GM18507 (cell line): ENCODE data around the gene GJB3.

Source experiments
- DNase-seq: peaks from one replicate; pipeline ENCODE4 v3.0.0; 2011; ENCODE audit warnings: low read depth; ENCODE audit not compliant: insufficient read length; ENCODE audit errors: extremely low spot score
- FAIRE-seq: peaks from 2 replicates; lab custom pipeline; 2011; peaks lifted over from hg19 to GRCh38; lab: Jason Lieb, UNC

GJB3 gene

DNA sequence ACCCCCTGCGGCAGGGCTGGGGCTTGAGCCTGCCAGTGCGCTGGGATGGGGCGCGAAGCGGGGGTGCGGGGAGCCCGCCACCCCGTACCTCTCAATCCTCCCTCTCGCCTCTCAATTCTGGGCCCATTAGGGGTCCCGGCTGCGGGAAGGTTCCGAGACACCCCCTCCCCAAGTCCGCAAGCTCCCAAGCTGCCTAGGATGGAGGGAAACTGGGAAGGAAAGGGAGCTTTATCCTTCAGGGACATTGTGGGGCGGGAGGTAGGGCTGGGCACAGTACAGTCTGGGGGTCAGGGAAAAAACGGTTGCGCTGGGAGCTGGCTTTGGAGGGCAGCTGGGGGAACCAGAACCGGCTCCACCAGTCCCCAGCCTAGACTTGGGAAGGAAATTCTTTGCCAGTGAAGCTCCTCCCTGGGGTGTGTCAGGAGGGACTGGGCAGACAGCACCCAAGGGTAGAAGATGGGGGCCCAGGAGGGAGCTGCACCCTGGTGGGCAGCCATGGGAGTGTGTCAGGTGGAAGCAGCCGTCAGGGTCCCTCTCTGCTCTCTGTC, 904 bp downstream of the GJB3 start:
- no peak for DNase-seq
- FAIRE-seq = no peak

DNA sequence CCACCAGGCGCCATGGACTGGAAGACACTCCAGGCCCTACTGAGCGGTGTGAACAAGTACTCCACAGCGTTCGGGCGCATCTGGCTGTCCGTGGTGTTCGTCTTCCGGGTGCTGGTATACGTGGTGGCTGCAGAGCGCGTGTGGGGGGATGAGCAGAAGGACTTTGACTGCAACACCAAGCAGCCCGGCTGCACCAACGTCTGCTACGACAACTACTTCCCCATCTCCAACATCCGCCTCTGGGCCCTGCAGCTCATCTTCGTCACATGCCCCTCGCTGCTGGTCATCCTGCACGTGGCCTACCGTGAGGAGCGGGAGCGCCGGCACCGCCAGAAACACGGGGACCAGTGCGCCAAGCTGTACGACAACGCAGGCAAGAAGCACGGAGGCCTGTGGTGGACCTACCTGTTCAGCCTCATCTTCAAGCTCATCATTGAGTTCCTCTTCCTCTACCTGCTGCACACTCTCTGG, 3.8 kb downstream of the GJB3 start:
- FAIRE-seq (no peak), DNase-seq (no peak)

DNA sequence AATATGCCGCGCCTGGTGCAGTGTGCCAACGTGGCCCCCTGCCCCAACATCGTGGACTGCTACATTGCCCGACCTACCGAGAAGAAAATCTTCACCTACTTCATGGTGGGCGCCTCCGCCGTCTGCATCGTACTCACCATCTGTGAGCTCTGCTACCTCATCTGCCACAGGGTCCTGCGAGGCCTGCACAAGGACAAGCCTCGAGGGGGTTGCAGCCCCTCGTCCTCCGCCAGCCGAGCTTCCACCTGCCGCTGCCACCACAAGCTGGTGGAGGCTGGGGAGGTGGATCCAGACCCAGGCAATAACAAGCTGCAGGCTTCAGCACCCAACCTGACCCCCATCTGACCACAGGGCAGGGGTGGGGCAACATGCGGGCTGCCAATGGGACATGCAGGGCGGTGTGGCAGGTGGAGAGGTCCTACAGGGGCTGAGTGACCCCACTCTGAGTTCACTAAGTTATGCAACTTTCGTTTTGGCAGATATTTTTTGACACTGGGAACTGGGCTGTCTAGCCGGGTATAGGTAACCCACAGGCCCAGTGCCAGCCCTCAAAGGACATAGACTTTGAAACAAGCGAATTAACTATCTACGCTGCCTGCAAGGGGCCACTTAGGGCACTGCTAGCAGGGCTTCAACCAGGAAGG, 4.3 kb downstream of the GJB3 start:
- DNase-seq = no peak
- no peak for FAIRE-seq

DNA sequence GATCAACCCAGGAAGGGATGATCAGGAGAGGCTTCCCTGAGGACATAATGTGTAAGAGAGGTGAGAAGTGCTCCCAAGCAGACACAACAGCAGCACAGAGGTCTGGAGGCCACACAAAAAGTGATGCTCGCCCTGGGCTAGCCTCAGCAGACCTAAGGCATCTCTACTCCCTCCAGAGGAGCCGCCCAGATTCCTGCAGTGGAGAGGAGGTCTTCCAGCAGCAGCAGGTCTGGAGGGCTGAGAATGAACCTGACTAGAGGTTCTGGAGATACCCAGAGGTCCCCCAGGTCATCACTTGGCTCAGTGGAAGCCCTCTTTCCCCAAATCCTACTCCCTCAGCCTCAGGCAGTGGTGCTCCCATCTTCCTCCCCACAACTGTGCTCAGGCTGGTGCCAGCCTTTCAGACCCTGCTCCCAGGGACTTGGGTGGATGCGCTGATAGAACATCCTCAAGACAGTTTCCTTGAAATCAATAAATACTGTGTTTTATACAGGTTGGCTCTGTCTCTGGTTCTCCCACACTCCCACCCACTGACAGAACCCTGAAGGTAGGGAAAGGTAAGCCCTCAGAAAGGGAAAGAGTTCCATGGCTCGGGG, 5.0 kb downstream of the GJB3 start:
- DNase-seq (no peak), FAIRE-seq (no peak)

GRCh38 chr1:34786521-34787325, 5.7 kb downstream of the GJB3 start:
- FAIRE-seq (peak; percentile 79), DNase-seq (peak; percentile 55)

GRCh38 chr1:34787461-34788420, 6.7 kb downstream of the GJB3 start:
- DNase-seq (no peak), FAIRE-seq (peak; percentile 54)

DNA sequence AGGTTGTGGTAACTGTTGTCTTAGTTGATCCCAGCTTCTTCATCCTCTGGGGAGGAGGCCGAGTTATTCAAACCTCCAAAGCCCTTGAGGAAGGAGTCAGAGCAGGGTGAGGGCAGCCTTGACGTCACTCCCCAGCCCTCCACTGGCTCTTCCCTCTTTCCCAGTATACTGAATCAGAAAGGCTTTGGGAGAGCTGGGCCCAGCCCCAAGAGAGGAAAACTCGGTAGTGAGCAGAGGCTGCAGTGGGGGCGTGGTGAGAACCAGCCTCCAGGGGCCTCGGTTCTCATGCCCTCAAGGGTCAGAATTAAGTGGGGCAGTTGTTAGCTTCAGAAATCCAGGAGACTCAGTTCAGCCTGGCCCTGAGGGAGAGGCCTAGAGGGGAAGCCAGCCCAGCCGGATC, 10.0 kb downstream of the GJB3 start:
- FAIRE-seq (no peak), DNase-seq (no peak)

GRCh38 chr1:34792424-34792823, 11.4 kb downstream of the GJB3 start:
- no peak for DNase-seq

DNA sequence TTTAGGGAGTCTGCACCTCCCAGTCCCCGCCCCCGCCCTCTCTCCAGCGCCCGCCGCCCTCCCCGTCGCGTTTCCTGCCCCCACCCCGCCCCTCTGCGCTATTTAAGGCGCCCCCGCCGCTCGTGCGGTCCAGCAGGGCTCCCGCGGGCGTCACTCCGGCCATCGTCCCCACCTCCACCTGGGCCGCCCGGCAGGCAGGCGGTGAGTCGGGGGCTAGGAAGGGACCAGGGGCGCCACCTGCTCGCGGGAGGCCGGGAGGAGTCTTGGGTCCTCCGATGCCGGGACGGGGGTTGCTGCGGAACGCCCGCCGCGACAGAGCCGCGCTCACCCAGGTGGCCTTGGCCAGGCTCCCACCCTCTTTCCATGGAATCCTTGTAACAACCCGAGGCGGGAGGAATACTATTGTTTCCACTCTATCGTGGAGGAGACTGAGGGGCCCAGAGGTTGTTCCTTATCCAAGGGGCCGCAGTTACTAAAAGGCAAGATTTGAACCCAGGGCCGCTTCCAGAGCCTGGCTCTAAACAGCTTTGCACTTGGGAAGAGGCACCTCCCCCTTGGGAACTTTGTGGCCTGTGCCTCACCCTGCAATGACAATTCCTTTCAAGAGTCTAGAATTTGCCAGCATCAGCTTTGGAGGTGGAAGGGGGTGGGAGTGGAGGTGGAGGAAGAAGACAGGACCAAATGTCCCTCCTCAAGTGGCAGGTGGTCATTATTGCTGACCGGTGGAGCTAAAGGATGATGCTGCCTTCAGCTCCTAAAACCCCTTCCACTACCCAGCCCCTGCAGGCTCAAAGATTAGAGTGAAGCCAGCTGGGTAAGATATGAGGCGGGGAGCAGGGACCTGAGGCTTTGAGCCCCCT, 12.1 kb downstream of the GJB3 start, which contains the start of gene GJA4:
TSS of gene GJA4 (plus strand) at position 132 of the 860 bp plus-strand sequence. CDS start 1,215 bp downstream, outside the sequence.
- no peak for FAIRE-seq
- no peak for DNase-seq

More at GRCh38 chr1:34792424-34792823, 11.4 kb downstream of the GJB3 start:
- FAIRE-seq = no peak

DNA sequence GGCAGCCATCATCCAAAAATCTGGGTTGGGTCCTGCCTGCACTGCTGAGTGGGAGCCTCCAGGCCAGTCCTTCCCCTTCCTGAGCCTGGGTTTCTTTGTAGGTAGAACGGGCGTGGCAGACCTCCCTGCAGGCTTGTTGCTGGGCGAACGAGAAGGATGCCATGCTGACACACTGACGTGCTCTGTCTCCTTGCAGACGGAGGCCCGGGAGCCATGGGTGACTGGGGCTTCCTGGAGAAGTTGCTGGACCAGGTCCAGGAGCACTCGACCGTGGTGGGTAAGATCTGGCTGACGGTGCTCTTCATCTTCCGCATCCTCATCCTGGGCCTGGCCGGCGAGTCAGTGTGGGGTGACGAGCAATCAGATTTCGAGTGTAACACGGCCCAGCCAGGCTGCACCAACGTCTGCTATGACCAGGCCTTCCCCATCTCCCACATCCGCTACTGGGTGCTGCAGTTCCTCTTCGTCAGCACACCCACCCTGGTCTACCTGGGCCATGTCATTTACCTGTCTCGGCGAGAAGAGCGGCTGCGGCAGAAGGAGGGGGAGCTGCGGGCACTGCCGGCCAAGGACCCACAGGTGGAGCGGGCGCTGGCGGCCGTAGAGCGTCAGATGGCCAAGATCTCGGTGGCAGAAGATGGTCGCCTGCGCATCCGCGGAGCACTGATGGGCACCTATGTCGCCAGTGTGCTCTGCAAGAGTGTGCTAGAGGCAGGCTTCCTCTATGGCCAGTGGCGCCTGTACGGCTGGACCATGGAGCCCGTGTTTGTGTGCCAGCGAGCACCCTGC, 13.2 kb downstream of the GJB3 start:
- FAIRE-seq (no peak), DNase-seq (no peak)

- DNase-seq (no peak), FAIRE-seq (no peak)
Measured at GRCh38 chr1:34794790-34795180, 13.8 kb downstream of the GJB3 start.

DNA sequence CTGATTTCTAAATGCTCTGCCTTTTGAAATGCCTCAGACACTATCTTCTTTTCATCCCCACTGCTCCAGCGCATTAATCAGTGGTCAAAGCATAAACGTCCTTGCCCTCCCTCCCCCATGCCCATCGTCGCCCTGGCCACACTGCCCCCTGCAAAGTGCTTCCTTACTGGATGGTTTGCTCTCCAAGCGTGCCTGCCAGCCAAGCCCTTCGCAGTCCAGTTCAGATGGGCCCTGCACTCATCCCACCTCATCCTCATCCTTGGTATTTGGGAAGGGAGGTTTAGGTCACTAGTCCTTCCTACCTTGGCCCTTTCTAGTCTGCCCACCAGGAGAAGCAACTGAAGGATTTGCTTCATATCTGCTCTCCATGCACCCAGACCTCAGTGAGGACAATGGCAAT, 14.9 kb downstream of the GJB3 start:
- FAIRE-seq (no peak), DNase-seq (no peak)

DNA sequence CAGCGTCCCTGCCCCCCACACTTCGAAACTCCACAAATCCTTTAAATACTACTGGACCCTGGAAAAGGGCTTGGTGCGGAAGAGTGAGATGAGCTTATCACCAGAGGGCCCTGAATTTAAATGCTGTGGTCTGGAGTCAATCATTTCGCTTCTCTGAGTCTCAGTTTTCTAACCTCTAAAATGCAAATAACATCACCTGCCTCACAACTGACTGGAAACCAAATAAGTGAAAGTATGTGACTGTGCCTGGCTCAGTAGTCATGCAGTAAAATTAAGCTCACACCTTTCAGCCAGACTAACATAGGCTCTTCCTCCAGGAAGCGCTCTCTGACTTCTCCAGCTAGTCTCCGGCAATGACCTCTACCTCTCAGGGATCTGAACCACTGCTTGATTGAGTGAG, 16.0 kb downstream of the GJB3 start:
- peak; percentile 73 for FAIRE-seq
- DNase-seq = no peak

DNA sequence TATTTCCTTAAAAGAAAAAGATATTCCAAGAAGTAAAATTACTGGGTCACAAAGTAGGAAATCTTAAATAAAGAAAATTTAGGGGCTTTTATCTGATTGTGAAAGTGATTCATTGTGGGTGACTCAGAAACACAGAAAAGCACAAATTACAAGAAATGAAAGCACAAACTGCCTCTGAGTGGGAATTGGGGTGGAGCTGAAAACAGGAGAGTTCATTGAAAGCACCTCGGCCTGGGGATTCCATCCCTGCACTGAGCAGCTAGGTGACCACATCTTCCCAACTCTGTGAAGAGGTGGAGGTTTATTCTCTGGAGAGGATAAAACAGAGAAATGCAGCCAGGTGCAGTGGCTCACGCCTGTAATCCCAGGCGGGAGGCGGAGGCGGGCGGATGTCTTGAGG, 19.2 kb downstream of the GJB3 start:
- DNase-seq (no peak), FAIRE-seq (no peak)

- no peak for FAIRE-seq
Measured at GRCh38 chr1:34803770-34804169, 22.8 kb downstream of the GJB3 start.

DNA sequence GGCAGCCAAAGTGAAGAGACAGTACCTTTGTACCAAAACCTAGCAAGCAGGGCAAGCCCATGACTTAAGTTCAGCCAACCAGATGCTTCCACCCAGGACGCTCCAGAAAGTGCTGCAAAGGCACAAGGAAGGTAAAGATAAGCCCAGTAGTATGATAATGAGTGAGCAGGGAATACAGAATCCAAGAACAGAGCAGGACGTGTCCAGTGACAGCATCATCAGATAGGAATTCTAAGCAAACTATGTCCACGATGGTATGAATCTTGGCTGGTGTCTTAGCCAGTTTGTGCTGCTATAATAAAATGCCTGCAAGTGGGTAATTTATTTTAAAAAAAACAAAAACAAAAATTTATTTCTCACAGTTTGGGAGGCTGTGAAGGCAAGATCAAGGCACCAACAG, 25.4 kb downstream of the GJB3 start:
- no peak for DNase-seq
- no peak for FAIRE-seq

More at GRCh38 chr1:34803770-34804169, 22.8 kb downstream of the GJB3 start:
- DNase-seq = no peak

DNA sequence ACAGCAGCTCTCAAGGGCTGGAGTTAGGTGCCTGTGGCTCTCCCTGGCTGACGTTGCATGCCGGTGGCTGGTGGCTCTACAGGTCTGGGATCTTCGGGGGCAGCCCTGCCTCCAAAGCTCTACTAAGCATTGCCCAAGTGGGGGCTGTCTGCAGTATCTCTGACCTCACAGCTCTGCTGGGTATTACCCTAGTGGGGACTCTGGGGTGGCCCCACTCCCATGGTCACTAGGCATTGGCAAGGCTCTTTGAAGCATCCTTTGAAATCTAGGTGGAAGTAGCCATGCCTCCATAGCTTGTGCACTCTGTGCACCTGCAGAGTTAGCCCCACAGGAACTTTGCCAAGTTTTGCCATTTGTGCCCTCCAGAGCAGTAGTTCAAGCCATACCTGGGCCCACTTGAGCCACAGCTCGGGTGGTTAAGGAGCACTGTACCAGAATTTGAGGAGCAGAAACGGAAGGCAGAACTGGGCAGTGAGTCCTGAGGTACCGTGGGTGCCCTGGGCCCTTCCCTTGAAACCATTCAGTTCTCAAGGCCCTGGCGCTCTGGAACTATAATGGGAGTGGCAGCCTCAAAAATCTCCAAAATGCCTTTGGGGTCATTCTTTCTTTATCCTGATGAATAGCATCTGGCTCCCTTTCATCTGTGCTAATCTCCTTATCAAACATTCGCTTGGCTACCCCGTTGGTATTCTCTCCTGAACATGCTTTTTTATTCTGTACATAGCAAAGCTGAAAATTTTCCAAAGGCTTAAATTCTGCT, 27.2 kb downstream of the GJB3 start:
- no peak for FAIRE-seq

More for the DNA sequence above, 27.2 kb downstream of the GJB3 start:
- no peak for DNase-seq
